T-helper 9 cell (primary cell): Measurements from ENCODE around the gene SBF1.

ENCODE experiments used
- DNase-seq: peaks from one replicate; pipeline ENCODE4 v3.0.0-alpha.2; 2020

SBF1 gene

GRCh38 chr22:50485221-50486131 lies 10.6 kb upstream of the SBF1 start:
- no peak for DNase-seq

DNA sequence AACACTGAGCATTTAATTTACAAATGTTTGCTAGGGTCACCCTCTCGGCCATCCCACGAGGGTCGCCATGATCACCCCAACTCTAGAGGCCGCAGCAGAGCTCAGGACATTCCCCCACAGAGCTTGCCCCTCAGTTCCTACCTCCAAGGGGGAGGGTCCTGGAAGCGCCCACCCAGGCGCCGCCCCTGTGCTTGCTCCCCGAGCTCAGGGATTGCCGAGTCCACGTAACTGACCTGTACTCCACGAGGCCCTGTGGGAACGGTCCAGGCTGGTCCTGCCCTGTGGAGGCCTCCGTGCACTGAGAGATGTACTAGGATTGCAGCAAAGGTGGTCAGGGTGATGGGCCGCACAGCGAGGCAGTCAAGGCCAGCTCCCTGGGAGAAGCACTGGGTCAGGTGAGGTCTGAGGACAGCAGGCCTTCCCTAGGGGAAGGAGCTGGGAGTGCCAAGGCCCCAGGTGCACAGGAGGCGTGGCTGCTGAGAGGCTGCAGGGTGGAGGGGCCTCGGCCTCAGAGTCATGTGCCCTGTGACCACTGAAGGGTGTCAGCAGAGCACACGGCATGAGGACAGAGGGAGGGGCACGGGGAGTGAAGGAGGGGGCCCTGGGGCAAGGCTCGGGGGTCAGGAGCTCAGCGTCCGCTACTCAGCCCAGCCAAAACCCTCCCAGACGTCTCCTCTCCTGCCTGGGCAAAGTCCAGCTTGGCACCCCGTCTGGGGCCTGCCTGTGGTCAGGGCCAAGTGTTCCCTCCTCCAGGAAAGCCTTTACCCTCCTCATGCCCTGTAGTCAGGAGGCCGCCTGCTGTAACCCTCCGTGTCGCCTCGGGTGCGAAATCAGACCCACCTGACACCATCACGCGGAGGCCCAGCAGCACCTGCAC lies 9.4 kb upstream of the SBF1 start:
- no peak for DNase-seq

DNA sequence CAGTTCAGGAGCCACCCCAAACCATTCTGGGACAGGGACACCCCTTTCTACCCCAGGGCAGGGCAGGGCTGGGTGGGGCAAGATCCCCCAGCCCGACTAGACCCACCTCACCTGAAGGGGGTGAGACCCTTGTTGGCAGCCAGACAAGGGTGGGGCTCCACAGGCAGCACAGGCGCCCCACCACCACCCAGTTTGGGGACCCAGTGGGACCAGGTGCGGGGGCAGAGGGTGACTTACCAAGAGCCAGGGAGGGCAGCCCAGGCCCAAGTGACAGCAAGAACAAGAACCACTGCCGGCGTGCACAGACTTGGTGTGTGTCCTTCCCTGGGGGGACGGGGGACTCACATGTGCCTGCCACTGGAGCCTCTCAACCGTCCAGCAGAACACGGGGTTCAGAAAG lies 8.7 kb upstream of the SBF1 start:
- DNase-seq: no peak

DNA sequence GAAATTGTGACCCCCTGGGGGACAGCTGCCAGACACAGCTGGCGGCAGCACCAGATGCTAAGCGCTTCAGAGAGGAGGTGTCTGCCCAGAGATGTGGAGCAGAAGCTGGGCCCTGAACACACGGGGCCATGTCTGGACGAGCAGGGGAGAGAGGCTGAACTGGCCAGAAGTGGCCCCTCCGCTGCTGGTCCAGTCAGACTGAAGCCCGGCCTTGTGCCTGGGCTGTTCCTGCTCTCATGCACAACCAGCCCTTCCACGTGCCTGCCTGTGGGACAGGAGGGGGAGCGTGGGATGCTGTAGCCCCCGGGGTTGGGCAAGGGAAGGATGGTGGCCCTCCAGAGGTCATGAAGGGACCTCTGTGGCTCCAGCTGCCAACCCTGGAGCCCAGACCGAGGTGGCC lies 8.3 kb upstream of the SBF1 start:
- DNase-seq: no peak

GRCh38 chr22:50482107-50483074 lies 7.6 kb upstream of the SBF1 start:
- no peak for DNase-seq

- peak; percentile 61 for DNase-seq
Observed at GRCh38 chr22:50481440-50482106, 6.7 kb upstream of the SBF1 start, which contains the start of gene ADM2. ADM2 (plus strand) TSS chr22:50481543; CDS start chr22:50481848, 305 bp downstream.

DNA sequence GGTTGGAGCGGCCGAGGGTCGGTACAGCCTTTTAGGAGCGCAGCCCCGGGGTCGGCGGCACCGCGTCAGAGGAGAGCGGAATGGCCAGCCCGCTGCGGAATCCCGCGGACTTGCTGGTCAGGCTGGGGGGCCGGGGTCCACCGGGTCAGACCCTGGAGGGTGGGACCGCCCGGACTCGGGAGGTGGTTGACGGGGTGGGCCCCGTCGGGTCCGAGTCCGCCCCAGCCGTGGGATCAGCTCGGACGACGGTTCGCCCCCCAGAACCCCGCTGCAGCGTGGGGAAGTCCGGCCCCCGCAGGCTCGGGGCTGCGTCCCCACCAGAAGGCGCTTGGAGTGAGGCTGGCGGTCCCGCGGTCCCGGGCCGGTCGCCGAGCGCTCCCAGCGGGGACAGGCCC lies 6.2 kb upstream of the SBF1 start:
- no peak for DNase-seq

GRCh38 chr22:50479721-50480120 lies 4.9 kb upstream of the SBF1 start:
- DNase-seq: no peak

DNA sequence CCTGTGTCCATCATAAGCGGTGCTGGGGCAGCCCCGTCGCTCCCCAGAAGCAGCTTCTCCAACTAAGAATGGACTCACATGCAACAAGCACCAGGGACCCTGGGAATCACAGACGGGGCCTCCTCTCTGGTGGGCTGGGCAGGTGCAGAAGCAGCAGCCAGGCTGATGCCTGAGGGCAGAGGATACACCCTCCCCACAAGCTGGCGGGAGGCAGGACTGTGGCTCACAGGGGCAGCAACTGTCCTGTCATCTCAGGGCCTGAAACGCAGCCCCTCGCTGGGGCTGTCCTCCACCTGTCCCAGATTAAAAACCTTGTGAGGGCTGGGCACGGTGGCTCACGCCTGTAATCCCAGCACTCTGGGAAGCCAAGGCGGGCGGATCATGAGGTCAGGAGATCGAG lies 3.1 kb upstream of the SBF1 start:
- DNase-seq: no peak

DNA sequence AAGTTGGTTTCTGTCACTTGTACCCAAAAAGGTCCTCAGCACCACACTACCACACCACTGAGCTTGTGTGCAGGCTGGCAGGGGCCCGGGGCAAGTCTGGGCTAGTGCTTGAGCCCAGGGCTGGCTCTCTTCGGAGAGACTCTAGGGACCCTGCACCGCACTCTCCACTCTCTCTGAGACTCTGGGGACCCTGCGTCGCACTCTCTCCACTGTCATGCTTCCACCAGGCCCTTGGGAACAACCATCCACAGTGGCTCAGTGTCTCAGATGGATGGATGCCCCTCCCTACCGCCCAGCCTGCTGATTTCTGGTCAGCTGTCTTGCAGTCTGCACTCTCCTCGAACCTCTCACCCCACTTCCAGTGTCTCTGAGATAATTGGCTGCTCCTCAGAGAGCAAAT lies 2.0 kb upstream of the SBF1 start:
- no peak for DNase-seq

- no peak for DNase-seq
Observed at GRCh38 chr22:50475652-50476002, 792 bp upstream of the SBF1 start.

DNA sequence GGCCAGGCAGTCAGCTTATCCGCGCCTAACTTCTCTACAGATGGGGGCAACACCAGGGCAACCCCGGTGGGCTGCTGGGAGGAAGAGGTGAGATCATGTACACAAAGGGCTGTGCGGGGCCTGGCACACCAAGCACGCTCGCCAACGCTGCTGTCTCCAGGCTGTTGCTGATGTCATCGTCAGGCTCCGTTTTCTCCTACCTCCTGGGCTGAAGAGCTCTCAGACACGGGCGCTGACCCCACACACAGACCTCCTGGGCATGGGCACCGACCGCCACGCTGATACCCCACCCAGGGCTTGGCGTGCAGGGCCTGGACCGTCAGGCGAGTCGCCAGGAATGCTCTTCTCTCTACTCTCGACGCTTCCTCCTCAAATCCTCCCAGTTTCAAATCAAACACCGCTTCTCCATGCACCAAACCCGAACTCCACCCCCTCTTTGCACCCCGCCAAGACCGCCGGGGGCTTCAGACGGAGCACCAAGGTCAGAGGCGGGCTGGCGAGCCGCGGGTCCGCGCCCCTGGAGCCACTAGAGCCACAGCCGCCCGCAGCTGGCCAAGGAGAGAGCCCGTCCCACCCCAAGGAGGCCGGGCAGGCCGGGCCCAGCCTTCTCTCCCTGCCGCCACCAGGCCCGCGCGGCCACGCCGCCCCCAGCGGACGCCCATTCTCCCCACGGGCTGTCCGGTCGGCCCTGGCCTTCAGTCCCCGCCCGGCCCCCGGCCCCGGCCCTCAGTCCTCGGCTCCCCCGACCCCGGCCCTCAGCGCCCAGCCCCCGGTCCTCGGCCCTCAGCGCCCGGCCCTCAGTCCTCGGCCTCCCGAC lies 772 bp downstream of the SBF1 start:
- DNase-seq: no peak

- DNase-seq: peak; percentile 32
Observed at GRCh38 chr22:50473088-50473487, 1.7 kb downstream of the SBF1 start.

DNA sequence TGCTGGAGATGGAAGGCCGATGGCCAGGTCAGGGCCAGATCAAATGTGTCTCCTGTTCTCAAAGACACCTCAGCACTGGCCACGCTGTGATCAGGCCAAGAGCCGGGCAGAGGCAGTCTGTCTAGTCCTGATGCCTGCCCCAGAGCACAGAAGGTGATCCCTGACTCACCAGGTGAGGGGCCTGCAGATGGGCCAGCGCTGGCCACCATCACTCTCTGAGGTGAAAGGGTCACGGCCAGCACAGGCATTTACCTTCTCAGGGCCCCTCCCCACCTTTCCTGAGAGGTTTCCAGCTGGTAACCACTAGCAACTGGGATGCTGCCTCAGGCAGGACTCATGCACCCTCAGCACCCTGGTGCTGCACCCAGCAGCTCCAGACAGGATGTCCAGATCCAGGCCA lies 2.9 kb downstream of the SBF1 start:
- no peak for DNase-seq

DNA sequence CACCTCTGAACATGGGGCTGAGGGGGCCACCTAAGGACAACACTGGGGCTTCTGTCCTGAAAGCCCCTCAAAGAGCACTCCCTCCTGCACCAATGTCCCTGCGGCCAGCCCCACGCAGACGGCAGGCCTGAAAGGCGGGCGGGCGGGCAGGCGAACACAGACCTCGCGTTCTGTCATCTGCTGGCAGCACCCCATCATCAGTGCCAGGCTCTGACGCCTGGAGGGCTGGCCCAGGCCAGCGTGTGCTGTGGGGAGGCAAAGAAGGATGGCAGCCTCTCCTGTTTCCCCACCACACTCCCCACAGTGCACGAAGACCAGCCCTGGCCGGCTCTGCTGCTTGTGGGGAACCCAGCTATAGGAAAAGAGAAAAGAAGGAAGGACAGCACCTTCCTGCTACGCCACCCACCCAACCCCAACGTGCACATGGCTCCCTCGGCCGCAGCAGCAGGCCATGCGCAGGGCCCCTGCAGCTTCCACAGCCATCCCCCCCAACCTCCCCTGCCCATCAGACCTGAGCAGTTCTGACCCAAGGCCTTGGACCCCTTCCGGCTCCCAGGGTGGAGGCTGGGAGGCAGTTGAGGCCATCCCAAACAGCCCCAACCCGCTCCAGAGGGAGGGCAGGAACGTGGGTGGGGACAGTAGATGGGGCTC lies 3.5 kb downstream of the SBF1 start:
- no peak for DNase-seq

DNA sequence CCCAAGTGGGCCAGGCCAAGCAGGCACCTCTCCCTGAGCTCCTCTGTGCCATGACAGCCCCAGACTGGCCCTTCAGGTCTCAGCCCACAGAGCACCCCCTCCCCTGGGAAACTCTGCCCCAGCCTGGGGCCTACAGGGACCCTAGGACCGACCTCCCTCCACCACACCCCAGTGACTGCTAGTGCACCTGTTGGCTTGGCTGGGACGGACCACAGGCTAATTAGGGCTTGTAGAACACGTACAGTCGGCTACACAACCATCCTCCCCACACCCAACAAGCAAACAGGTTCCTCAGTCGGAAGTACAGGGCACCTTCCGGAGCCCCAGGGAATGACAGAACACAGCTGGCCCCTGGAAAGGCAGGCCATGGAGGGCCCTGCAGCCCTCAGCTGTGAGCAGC lies 4.3 kb downstream of the SBF1 start:
- DNase-seq: no peak

DNA sequence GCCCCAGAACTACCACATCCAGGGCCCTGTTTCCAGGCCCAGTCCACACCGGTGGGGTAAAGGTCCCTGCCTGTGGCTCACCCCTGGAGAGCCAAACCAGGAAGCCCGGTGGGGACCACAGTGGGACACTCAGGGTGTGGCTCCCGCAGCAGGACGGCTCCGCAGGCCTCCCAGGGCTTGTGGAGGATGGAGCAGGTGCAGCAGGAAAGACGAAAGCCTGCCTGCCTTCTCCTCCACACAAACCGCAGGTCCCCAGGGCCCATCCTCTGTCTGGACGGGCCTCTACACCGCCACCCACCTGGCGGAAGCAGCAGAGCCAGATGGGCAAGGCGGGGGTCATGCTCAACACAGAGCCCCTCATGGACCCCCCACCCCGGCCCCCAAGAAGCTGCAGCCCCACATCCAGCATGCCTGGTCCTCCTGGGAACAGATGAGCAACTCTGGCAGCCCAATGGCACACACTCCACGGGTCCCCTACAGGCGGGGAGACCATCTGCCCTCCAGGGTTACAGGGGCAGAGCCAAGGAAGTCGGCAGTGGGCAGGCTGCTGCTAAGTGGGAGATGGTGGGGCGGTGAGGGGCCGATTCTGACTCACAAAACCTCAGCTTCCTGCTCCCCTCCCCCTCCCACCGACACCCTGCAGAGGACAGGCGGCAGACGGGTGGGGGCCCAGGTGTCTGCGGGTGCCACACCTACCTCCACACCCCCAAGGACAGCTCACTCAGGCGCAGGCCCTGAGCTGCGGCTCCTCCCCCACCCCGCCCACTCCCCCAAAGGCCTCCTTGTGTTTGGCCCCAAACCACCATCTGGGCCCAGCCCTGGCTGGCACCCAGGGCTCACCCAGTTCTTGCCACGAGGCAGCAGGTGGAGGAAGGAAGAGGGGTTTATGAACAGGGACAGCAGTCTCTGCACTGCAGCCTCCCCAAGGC lies 5.2 kb downstream of the SBF1 start:
- peak; percentile 96 for DNase-seq

DNA sequence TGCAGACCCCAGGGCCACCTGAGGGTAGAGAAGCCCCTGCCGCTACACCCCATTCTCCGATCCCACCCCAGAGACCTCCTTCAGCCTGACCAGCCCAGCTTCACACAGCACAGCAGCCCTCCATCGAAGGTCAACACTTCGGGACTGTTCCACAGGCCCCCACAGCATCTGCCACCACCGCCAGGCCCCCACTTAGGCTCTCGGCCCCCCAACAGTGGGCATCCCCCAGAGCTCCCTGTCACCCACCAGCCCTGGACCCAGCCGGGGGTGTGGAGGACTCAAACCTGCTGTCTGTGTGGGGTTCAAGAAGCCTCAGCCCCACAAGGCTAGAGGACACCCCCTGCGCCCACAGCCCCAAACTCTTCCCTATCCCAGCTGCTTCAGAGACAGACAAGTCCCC lies 6.2 kb downstream of the SBF1 start:
- DNase-seq: no peak

DNA sequence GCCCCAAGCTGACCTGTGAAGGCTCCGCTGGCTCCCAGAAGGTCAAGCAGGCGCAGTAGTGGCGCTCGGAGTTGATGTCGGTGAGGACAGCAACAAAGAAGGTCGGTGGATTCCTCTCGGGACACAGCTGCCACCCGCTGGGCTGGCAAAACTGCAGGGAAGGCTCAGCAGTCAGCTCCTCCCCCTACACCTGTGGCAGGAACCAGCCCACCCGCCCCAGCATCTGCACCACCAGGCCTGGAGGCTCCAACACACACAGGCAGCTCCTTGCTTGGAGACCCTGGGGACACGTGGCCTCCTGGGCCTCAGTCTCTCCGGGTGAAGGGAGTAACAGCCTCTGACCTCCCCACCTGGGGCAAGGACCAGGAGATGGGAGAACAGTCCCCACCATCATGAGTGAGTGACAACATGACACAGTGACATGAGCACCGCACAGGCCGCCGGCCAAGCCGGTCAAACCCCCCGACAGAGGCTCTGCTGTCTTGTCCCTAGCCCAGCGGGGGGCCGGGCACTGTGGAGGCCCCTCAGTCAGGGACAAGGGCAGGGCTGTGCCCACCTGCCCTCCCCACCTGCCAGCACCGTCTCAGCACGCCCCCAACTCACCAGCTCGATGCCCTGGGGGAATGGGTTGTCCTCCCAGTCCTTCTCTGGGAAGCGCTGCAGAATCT lies 6.9 kb downstream of the SBF1 start:
- no peak for DNase-seq
